GM18498 (cell line): ENCODE results near the gene BRIP1.
"Not testable (repeated sequence)": the region's sequence is repeated elsewhere in the genome, so short reads cannot be mapped to it uniquely, and the experiment has no call there.

ENCODE experiments used
- ATAC-seq: cut with Tn5 transposase; IDR thresholded peaks from one replicate; pipeline ENCODE4 v1.9.1; 2021; ENCODE audit warnings: mild to moderate bottlenecking, moderate library complexity; ENCODE audit not compliant: unreplicated experiment

BRIP1 gene

GRCh38 chr17:61805399-61805798 is 57.9 kb downstream of the BRIP1 start:
- no peak for ATAC-seq

GRCh38 chr17:61803796-61804195 is 59.5 kb downstream of the BRIP1 start:
- ATAC-seq, result no peak

GRCh38 chr17:61803216-61803615 is 60.1 kb downstream of the BRIP1 start:
- no peak for ATAC-seq

GRCh38 chr17:61799812-61800484 is 63.4 kb downstream of the BRIP1 start:
- no peak for ATAC-seq

- no peak for ATAC-seq
Observed at GRCh38 chr17:61797283-61797682, 66.0 kb downstream of the BRIP1 start.

- ATAC-seq, result no peak
Observed at GRCh38 chr17:61795546-61795945, 67.8 kb downstream of the BRIP1 start.

- no peak for ATAC-seq
Observed at GRCh38 chr17:61794792-61795191, 68.5 kb downstream of the BRIP1 start.

GRCh38 chr17:61794242-61794641 is 69.1 kb downstream of the BRIP1 start:
- ATAC-seq, result no peak

GRCh38 chr17:61793565-61793964 is 69.8 kb downstream of the BRIP1 start:
- no peak for ATAC-seq

- ATAC-seq, result no peak
Observed at GRCh38 chr17:61789872-61790271, 73.5 kb downstream of the BRIP1 start.

GRCh38 chr17:61786088-61786487 is 77.2 kb downstream of the BRIP1 start:
- ATAC-seq, result no peak

- ATAC-seq, result peak; percentile 59
Observed at GRCh38 chr17:61784510-61784909, 78.8 kb downstream of the BRIP1 start.

- peak; percentile 74 for ATAC-seq
Observed at GRCh38 chr17:61783556-61784304, 79.6 kb downstream of the BRIP1 start.

GRCh38 chr17:61783120-61783519 is 80.2 kb downstream of the BRIP1 start:
- no peak for ATAC-seq

- ATAC-seq, result no peak
Observed at GRCh38 chr17:61782683-61783082, 80.6 kb downstream of the BRIP1 start.

GRCh38 chr17:61775364-61775763 is 88.0 kb downstream of the BRIP1 start:
- ATAC-seq, result no peak

GRCh38 chr17:61774724-61775123 is 88.6 kb downstream of the BRIP1 start:
- ATAC-seq, result no peak

- ATAC-seq, result not testable (repeated sequence)
Observed at GRCh38 chr17:61774087-61774486, 89.2 kb downstream of the BRIP1 start.

- no peak for ATAC-seq
Observed at GRCh38 chr17:61770752-61771533, 92.4 kb downstream of the BRIP1 start.

- ATAC-seq, result no peak
Observed at GRCh38 chr17:61770043-61770442, 93.3 kb downstream of the BRIP1 start.

GRCh38 chr17:61768405-61768804 is 94.9 kb downstream of the BRIP1 start:
- ATAC-seq, result no peak

GRCh38 chr17:61766520-61766919 is 96.8 kb downstream of the BRIP1 start:
- no peak for ATAC-seq
